ENCODE data around the gene MBD1.
"Not testable (repeated sequence)": the region's sequence is repeated elsewhere in the genome, so short reads cannot be mapped to it uniquely, and the experiment has no call there.

MBD1 gene

GRCh38 chr18:50289108-50289443 is 7.8 kb upstream of the MBD1 start:
- DNase-seq, result no peak

- not testable (repeated sequence) for DNase-seq
Measured at GRCh38 chr18:50288348-50289107, 7.2 kb upstream of the MBD1 start.

- DNase-seq, result peak; percentile 99
Measured at GRCh38 chr18:50287441-50288347, 6.4 kb upstream of the MBD1 start, which contains the start of gene CXXC1. Gene CXXC1 (minus strand): TSS chr18:50287692. CDS start chr18:50287589, 103 bp downstream.

- no peak for DNase-seq
Measured at GRCh38 chr18:50287028-50287440, 5.7 kb upstream of the MBD1 start.

- no peak for DNase-seq
Measured at GRCh38 chr18:50286391-50287027, 5.2 kb upstream of the MBD1 start.

GRCh38 chr18:50285631-50286321 is 4.5 kb upstream of the MBD1 start:
- DNase-seq, result no peak

GRCh38 chr18:50285071-50285470 is 3.7 kb upstream of the MBD1 start:
- DNase-seq, result no peak

- DNase-seq, result no peak
Measured at GRCh38 chr18:50284255-50284885, 3.0 kb upstream of the MBD1 start.

GRCh38 chr18:50283469-50284209 is 2.3 kb upstream of the MBD1 start:
- no peak for DNase-seq

- DNase-seq, result no peak
Measured at GRCh38 chr18:50282521-50283335, 1.4 kb upstream of the MBD1 start.

GRCh38 chr18:50281972-50282520 is 723 bp upstream of the MBD1 start:
- DNase-seq, result no peak

- no peak for DNase-seq
Measured at GRCh38 chr18:50280707-50281294, 522 bp downstream of the MBD1 start.

- DNase-seq, result no peak
Measured at GRCh38 chr18:50279752-50280151, 1.6 kb downstream of the MBD1 start.

GRCh38 chr18:50277942-50278341 is 3.4 kb downstream of the MBD1 start:
- no peak for DNase-seq

GRCh38 chr18:50276452-50276851 is 4.9 kb downstream of the MBD1 start:
- no peak for DNase-seq

GRCh38 chr18:50275503-50276036 is 5.8 kb downstream of the MBD1 start:
- no peak for DNase-seq

GRCh38 chr18:50274941-50275340 is 6.4 kb downstream of the MBD1 start:
- no peak for DNase-seq

GRCh38 chr18:50274044-50274442 is 7.3 kb downstream of the MBD1 start:
- no peak for DNase-seq

GRCh38 chr18:50273203-50274043 is 7.9 kb downstream of the MBD1 start:
- no peak for DNase-seq

Measured in stimulated activated naive CD4-positive, alpha-beta T cell treated with Interleukin-2 at 50 U/mL for 16 hours (primary cell).